ENCODE measurements around the gene SERPINA5. TPM values are rescaled to one million over a fixed set of nuclear protein-coding genes. Genes with fewer than 3 reads are reported as not detected.

SERPINA5 gene
- total and polyA plus RNA-seq, 2 of the 13 experiments (the other 11 are each of a cell fraction or from before 2014, with no cell fraction given) = 449 to 498 TPM

GRCh38 chr14:94560751-94561655, 20.2 kb upstream of the SERPINA5 start, which contains the start of gene SERPINA4 (continued):
- no peak for TF ChIP-seq MXD1 (CRISPR knock-in tag; IDR thresholded peaks at IDR 0.05)
- peak; percentile 13; the same call in 1 of the 2 replicates for TF ChIP-seq SALL1 (CRISPR knock-in tag; IDR thresholded peaks at IDR 0.05)
- TF ChIP-seq ZHX2 (IDR thresholded peaks at IDR 0.05; ENCODE audit: low read depth) = no peak
- TF ChIP-seq ZHX2 (CRISPR knock-in tag; IDR thresholded peaks at IDR 0.05; ENCODE audit: borderline replicate concordance) = no peak
- TF ChIP-seq ZNF839 (CRISPR knock-in tag; IDR thresholded peaks at IDR 0.05; ENCODE audit: borderline replicate concordance) = no peak
- peak; percentile 53 for TF ChIP-seq ZFY (CRISPR knock-in tag; IDR thresholded peaks at IDR 0.05)
- no peak for TF ChIP-seq ESRRA (CRISPR knock-in tag; IDR thresholded peaks at IDR 0.05; ENCODE audit: low read depth)
- TF ChIP-seq ZNF564 (CRISPR knock-in tag; IDR thresholded peaks at IDR 0.05) = 0 out of 2 replicates have a peak, but pooled peaks have one; percentile 30
- TF ChIP-seq PRDM10 (CRISPR knock-in tag; IDR thresholded peaks at IDR 0.05; ENCODE audit: low read depth) = no peak
- no peak for TF ChIP-seq ZNF362 (CRISPR knock-in tag; IDR thresholded peaks at IDR 0.05; ENCODE audit: borderline replicate concordance)
- TF ChIP-seq ZHX1 (CRISPR knock-in tag; IDR thresholded peaks at IDR 0.05; ENCODE audit: low read depth) = no peak
- no peak for TF ChIP-seq SYNCRIP (IDR thresholded peaks at IDR 0.05; ENCODE audit: insufficient read depth, low read depth, low read length)
